Gastrocnemius medialis (tissue), 4 donors: Measurements from ENCODE around the gene PCSK5. TPM values are rescaled to one million over a fixed set of nuclear protein-coding genes. Genes with fewer than 3 reads are reported as not detected.

Experiments used
- ATAC-seq, 2 donors: fragments of 150-250 bp; one replicate each; pipeline ENCODE4 v1.9.1; 2016
- DNase-seq, 2 donors: peaks; one replicate each; pipeline ENCODE4 v3.0.0-alpha.2; 2019
- H3K27ac ChIP-seq, 4 donors: fragments of 200-600 bp; sonication (generic); 1 replicate in 1 of 4; 2 replicates in 3 of 4; pipeline ENCODE4 v1.5.1; 2016 to 2018; ENCODE audit warnings: mild to moderate bottlenecking in 2 of 4, moderate library complexity in 1 of 4
- H3K27me3 ChIP-seq, 3 donors: fragments of 200-600 bp; sonication (generic) in 2 of 3; 1 replicate in 1 of 3; 2 replicates in 2 of 3; pipeline versions ENCODE4 v1.5.1 to v1.6.0; 2016 to 2019; ENCODE audit warnings: mild to moderate bottlenecking in 1 of 3, moderate library complexity in 1 of 3
- H3K36me3 ChIP-seq, 2 donors: fragments of 200-600 bp; sonication (generic) in 1 of 2; one replicate each; pipeline ENCODE4 v1.5.1; 2017 to 2018
- H3K4me1 ChIP-seq, 2 donors: fragments of 200-600 bp; sonication (generic) in 1 of 2; one replicate each; pipeline ENCODE4 v1.5.1; 2016 to 2017; ENCODE audit warnings: mild to moderate bottlenecking in 2 of 2
- H3K4me3 ChIP-seq, 4 donors: fragments of 200-600 bp; sonication (generic) in 3 of 4; 1 replicate in 1 of 4; 2 replicates in 3 of 4; pipeline ENCODE4 v1.5.1; 2016 to 2019; ENCODE audit warnings: mild to moderate bottlenecking in 2 of 4
- H3K9me3 ChIP-seq, 3 donors: fragments of 200-600 bp; sonication (generic) in 2 of 3; 1 replicate in 1 of 3; 2 replicates in 2 of 3; pipeline ENCODE4 v1.5.1; 2016 to 2019
- CTCF ChIP-seq, 5 experiments: fragments of 450-650 bp in 3 of 5; fragments of 200-600 bp in 2 of 5; sonication (generic) in 2 of 5; IDR thresholded peaks in 4 of 5; conservative IDR thresholded peaks in 1 of 5; 1 replicate in 4 of 5; 2 replicates in 1 of 5; pipeline ENCODE4 v1.5.1; 2016 to 2019; ENCODE audit warnings: antibody characterized with exemption in 5 of 5, mild to moderate bottlenecking in 3 of 5, moderate library complexity in 3 of 5
- POLR2A ChIP-seq, 2 donors: fragments of 450-650 bp; IDR thresholded peaks; one replicate each; pipeline ENCODE4 v1.6.1; 2017; ENCODE audit warnings: antibody characterized with exemption in 2 of 2, mild to moderate bottlenecking in 2 of 2, moderate library complexity in 2 of 2
- in situ Hi-C, 4 donors: fragments of 200-750 bp; cut with MboI; loops; one replicate each; pipeline versions ENCODE4 v1.15.0 to v1.8.0; 2017; ENCODE audit warnings: low sequenced_read_pairs in 4 of 4
- intact Hi-C: fragments of 100-400 bp; cut with DNase I; formaldehyde crosslinking; loops from one replicate; pipeline ENCODE4 v1.15.1; 2023; ENCODE audit warnings: low total_unique reads
- total RNA-seq, 4 donors: library from RNA; depleted of rRNA; stranded (reverse); fragments of >200 nt; gene quantifications; one replicate each; pipeline versions ENCODE4 v1.1.0 to v1.2.3, GENCODE V29; 2016

PCSK5 gene
- total RNA-seq, 4 donors from 2014 or later: 1.3 to 8.3 (median 3.2) TPM

- Histone ChIP-seq H3K36me3 (no peaks in the 10 kb centered on the region), H3K27ac (no peak overlapping the region), H3K27me3 (no peaks in the 10 kb centered on the region), H3K9me3 (no peaks in the 10 kb centered on the region), H3K4me3 (no peak overlapping the region), H3K4me1 (no peaks in the 10 kb centered on the region)
- no peak for ATAC-seq
- no peak for TF ChIP-seq CTCF (IDR thresholded peaks at IDR 0.05 in 4 of 5, conservative IDR thresholded peaks at IDR 0.05 in 1 of 5)
- TF ChIP-seq POLR2A (IDR thresholded peaks at IDR 0.05): no peak
- in situ Hi-C loops: no loop called here
- intact Hi-C loops: no loop called here
- DNase-seq: no peak
These were observed 461.6 kb downstream of the PCSK5 start for GRCh38 chr9:76352026-76352620.

- H3K4me3 ChIP-seq: no peak overlapping the region
- TF ChIP-seq CTCF (IDR thresholded peaks at IDR 0.05 in 4 of 5, conservative IDR thresholded peaks at IDR 0.05 in 1 of 5) (no peak), POLR2A (IDR thresholded peaks at IDR 0.05) (no peak)
- in situ Hi-C loops (no loop called here), intact Hi-C loops (no loop called here)
- no peaks in the 10 kb centered on the region for H3K4me1 ChIP-seq
- H3K27me3 ChIP-seq: no peaks in the 10 kb centered on the region
- ATAC-seq: no peak
- H3K9me3 ChIP-seq: no peaks in the 10 kb centered on the region
- no peaks in the 10 kb centered on the region for H3K36me3 ChIP-seq
- H3K27ac ChIP-seq: no peak overlapping the region
- DNase-seq: no peak
These were observed 462.8 kb downstream of the PCSK5 start for GRCh38 chr9:76353280-76353679.

- Histone ChIP-seq H3K36me3 (no peaks in the 10 kb centered on the region), H3K9me3 (no peaks in the 10 kb centered on the region), H3K27me3 (no peaks in the 10 kb centered on the region), H3K4me3 (no peak overlapping the region), H3K4me1 (no peaks in the 10 kb centered on the region), H3K27ac (no peak overlapping the region)
- DNase-seq (no peak), ATAC-seq (no peak)
- TF ChIP-seq CTCF (IDR thresholded peaks at IDR 0.05 in 4 of 5, conservative IDR thresholded peaks at IDR 0.05 in 1 of 5) (no peak), POLR2A (IDR thresholded peaks at IDR 0.05) (no peak)
- in situ Hi-C loops: no loop called here
- intact Hi-C loops: no loop called here
These were observed 463.7 kb downstream of the PCSK5 start for GRCh38 chr9:76354221-76354620.

- no peak for ATAC-seq
- H3K9me3 ChIP-seq: no peaks in the 10 kb centered on the region
- TF ChIP-seq CTCF (IDR thresholded peaks at IDR 0.05 in 4 of 5, conservative IDR thresholded peaks at IDR 0.05 in 1 of 5) (no peak), POLR2A (IDR thresholded peaks at IDR 0.05) (no peak)
- DNase-seq: no peak
- H3K36me3 ChIP-seq: no peaks in the 10 kb centered on the region
- in situ Hi-C loops: no loop called here
- H3K27ac ChIP-seq: no peak overlapping the region
- intact Hi-C loops: no loop called here
- H3K27me3 ChIP-seq: no peaks in the 10 kb centered on the region
- no peaks in the 10 kb centered on the region for H3K4me1 ChIP-seq
- no peak overlapping the region for H3K4me3 ChIP-seq
These were observed 465.4 kb downstream of the PCSK5 start for GRCh38 chr9:76355886-76356285.

- Histone ChIP-seq H3K9me3 (no peaks in the 10 kb centered on the region), H3K27ac (no peak overlapping the region), H3K36me3 (no peaks in the 10 kb centered on the region), H3K4me3 (no peak overlapping the region), H3K27me3 (no peaks in the 10 kb centered on the region), H3K4me1 (no peaks in the 10 kb centered on the region)
- in situ Hi-C loops (no loop called here), intact Hi-C loops (no loop called here)
- TF ChIP-seq CTCF (IDR thresholded peaks at IDR 0.05 in 4 of 5, conservative IDR thresholded peaks at IDR 0.05 in 1 of 5): no peak
- no peak for TF ChIP-seq POLR2A (IDR thresholded peaks at IDR 0.05)
- ATAC-seq (no peak), DNase-seq (no peak)
These were observed 467.1 kb downstream of the PCSK5 start for GRCh38 chr9:76357555-76357954.
